Large intestine (tissue), 3 donors: ENCODE data around the gene PITX2. TPM values are rescaled to one million over a fixed set of nuclear protein-coding genes. Genes with fewer than 3 reads are reported as not detected.

ENCODE experiments used
- DNase-seq, 2 donors: peaks; one replicate each; pipeline versions ENCODE4 v3.0.0 to v3.0.0-alpha.2; 2013
- H3K27ac ChIP-seq: one replicate; pipeline ENCODE4 v1.5.1; 2013; ENCODE audit warnings: low read length
- H3K27me3 ChIP-seq: 2 replicates; pipeline ENCODE4 v1.6.1; 2013; ENCODE audit warnings: low read length; ENCODE audit not compliant: control insufficient read depth, insufficient read depth
- H3K36me3 ChIP-seq: 2 replicates; pipeline ENCODE4 v1.6.1; 2013; ENCODE audit warnings: low read length; ENCODE audit not compliant: control insufficient read depth, insufficient read depth
- H3K4me1 ChIP-seq: one replicate; pipeline ENCODE4 v1.6.1; 2013; ENCODE audit warnings: low read length; ENCODE audit not compliant: control insufficient read depth, insufficient read depth
- H3K4me3 ChIP-seq: one replicate; pipeline ENCODE4 v1.5.1; 2013; ENCODE audit warnings: low read length
- H3K9me3 ChIP-seq: one replicate; pipeline ENCODE4 v1.6.1; 2013; ENCODE audit warnings: mild to moderate bottlenecking, low read depth, low read length, moderate library complexity; ENCODE audit not compliant: control insufficient read depth
- WGBS: methylation state at CpG from one replicate; pipeline ENCODE4 v1.1.5; 2013; ENCODE audit warnings: low lambda C conversion rate; ENCODE audit not compliant: insufficient coverage; 5-methylcytosine and 5-hydroxymethylcytosine counted together
- polyA plus RNA-seq: library from polyadenylated mRNA; unstranded; fragments of 120-200 nt; gene quantifications from one replicate; pipeline ENCODE4 v1.2.1, GENCODE V29; 2013

Gene PITX2
- polyA plus RNA-seq, 1 donor: 25.4 TPM

DNA sequence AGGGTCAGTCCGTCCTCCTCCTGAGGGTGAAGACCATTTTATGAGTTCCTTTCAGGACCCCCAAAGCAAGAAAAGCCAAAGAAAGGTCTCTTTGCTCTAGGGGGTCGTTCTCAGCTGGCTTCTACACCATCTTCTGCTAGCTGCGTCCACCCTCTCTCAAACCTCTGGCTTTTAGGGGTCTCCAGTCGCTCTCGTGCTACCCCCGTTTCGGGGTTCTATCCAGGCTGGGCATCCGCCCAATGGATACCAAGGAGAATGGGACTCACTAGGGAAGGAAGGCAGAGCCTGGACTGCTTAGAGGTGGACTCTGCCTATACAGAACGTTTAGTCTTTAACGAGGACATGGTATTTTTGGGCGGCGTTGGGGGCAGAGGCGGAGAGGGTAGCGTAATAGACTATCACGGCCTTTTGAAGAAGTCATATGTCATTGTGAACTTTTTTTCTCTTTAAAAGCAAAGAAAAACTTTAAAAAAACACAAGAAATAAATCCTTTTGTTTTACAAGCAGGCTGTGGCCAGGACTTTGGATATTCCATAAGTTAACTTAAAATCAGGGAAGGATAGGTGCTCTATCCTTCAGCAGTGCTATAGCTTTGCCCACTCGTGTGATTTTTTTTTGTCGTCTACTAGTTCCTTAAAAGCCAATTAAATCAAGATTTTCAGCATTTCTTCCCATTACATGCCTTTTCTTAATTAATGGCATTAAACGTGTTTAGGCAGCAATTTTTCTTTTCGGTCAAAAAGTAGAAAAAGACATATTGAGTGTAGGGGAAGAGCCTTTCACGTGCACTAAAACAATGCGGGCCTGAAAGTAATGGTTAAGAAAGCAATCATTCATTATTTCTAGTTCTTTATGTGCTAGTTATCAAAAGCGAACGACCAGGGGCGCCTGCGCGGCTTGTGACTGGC, 7.2 kb upstream of the PITX2 start:
- H3K4me3 ChIP-seq: no peak overlapping the region

DNA sequence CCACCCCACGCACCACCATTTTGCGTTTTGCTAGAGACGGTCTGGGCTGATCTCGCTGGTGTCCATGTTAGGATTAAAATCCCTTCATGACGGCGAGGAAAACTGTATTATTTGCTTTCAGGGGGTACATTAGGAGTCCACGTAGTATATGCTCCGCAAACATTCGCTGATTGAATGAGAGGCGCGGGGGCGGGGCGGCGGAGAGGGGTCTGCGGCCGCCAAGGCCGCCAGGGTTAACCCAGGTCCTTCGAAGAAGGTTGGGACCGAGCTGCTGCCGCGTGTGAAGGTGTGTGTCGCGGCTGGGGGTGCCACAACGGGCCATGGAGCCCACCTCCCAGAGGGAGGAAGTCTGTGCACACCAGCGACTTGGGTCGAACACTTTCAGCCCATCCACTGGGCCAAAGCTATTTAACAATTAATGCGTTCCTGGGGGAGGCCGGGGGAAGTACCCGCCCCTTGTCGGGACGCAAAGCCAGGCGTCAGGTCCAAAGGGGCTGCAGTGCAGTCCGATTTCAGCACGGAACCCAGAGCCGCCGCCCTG, 6.4 kb upstream of the PITX2 start:
- WGBS: no CpG with 5 or more reads among the region's 36 CpGs

More for the DNA sequence above, 7.2 kb upstream of the PITX2 start:
- no peak for DNase-seq
- H3K27me3 ChIP-seq: peaks cover 99% of the 10 kb centered on the region
- H3K27ac ChIP-seq: no peak overlapping the region
- H3K4me1 ChIP-seq: peaks cover 15% of the 10 kb centered on the region
- H3K9me3 ChIP-seq: peaks cover 24% of the 10 kb centered on the region
- no peaks in the 10 kb centered on the region for H3K36me3 ChIP-seq
- WGBS: 50% methylated on average over 3 of the region's 26 CpGs

GRCh38 chr4:110628663-110629213, 5.9 kb upstream of the PITX2 start:
- H3K27me3 ChIP-seq: peaks cover 99% of the 10 kb centered on the region
- H3K4me3 ChIP-seq: no peak overlapping the region
- H3K36me3 ChIP-seq: no peaks in the 10 kb centered on the region
- DNase-seq: no peak
- 20% methylated on average over 2 of the region's 26 CpGs for WGBS
- H3K4me1 ChIP-seq: peaks cover 15% of the 10 kb centered on the region
- no peak overlapping the region for H3K27ac ChIP-seq
- peaks cover 19% of the 10 kb centered on the region for H3K9me3 ChIP-seq

More for the DNA sequence above, 6.4 kb upstream of the PITX2 start:
- H3K4me1 ChIP-seq: peaks cover 15% of the 10 kb centered on the region
- H3K36me3 ChIP-seq: no peaks in the 10 kb centered on the region
- H3K27ac ChIP-seq: no peak overlapping the region
- peaks cover 24% of the 10 kb centered on the region for H3K9me3 ChIP-seq
- no peak for DNase-seq
- H3K27me3 ChIP-seq: peaks cover 99% of the 10 kb centered on the region
- H3K4me3 ChIP-seq: no peak overlapping the region

DNA sequence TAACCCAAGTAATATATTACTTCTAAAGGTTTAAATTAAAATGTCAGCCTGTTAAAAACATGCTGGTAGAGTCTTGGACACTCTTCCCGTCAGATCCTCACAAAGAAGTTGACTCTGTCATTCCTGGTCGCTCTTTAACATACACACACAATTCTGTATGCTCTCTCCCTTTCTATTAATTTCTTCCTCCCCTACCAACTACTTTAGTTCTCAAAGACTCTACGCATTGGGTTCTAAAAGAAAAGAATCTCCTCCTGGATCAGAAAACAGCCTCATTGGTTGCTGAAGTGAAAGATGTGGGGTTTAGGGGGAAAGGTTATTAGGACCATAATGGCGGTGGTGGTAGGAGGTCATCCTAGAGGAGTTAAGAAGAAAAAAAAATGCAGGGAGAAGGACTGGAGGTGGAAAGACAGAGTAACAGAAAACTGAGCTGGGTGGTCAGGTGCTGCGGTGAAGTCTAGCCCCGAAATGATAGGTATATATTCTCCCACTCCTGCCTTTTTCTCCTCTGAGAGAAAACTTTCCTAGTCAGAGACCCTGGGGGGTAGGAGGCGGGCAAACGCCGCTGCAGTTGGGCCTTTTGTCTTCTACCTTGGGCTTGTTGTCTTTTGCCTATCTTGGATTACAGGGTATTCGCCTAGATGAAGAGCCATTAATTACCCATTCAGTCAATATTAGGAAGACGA, 5.2 kb upstream of the PITX2 start:
- Histone ChIP-seq H3K36me3 (no peaks in the 10 kb centered on the region), H3K9me3 (peaks cover 16% of the 10 kb centered on the region), H3K27me3 (peaks cover 99% of the 10 kb centered on the region), H3K27ac (no peak overlapping the region), H3K4me3 (no peak overlapping the region), H3K4me1 (peaks cover 15% of the 10 kb centered on the region)
- no CpG with 5 or more reads among the region's 11 CpGs for WGBS
- no peak for DNase-seq

DNA sequence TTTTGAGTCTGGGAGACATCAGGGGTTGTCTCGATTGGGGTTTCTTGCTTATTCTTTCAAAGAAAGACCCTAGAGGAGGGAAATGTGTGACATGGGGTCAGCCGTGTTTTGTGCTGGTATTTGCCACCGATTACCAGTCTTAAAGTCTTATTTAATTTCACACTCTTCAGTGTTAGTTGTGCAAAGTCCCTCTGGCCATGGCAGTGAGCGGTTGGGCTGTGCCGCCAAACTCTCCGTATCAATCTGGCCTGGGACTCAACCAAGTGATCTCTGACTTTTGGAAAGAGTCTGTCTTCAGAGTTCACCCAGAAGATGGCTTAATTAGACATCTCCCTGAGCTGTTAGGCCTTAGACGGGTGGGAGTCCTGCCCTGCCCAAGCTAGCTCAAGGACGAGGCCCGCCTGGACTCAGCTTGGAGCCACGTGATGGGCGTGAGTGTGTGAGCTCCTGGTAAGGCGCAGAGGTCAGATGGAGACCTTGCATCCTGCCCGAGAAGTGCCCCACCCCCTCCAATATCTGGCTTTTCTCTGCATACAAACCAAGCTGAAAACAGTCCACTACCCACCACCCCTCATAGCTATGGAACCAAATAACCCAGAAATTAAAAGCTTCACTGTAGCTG, 3.8 kb upstream of the PITX2 start:
- H3K27me3 ChIP-seq: peaks cover 99% of the 10 kb centered on the region
- no peak for DNase-seq
- H3K9me3 ChIP-seq: peaks cover 8% of the 10 kb centered on the region
- no peak overlapping the region for H3K27ac ChIP-seq
- H3K36me3 ChIP-seq: no peaks in the 10 kb centered on the region
- no peak overlapping the region for H3K4me3 ChIP-seq
- H3K4me1 ChIP-seq: peaks cover 11% of the 10 kb centered on the region
- WGBS: no CpG with 5 or more reads among the region's 13 CpGs

- H3K27ac ChIP-seq: no peak overlapping the region
- peaks cover 99% of the 10 kb centered on the region for H3K27me3 ChIP-seq
- H3K9me3 ChIP-seq: peaks cover 9% of the 10 kb centered on the region
- DNase-seq: no peak
- peaks cover 4% of the 10 kb centered on the region for H3K4me1 ChIP-seq
- no CpG with 5 or more reads among the region's 9 CpGs for WGBS
- H3K36me3 ChIP-seq: no peaks in the 10 kb centered on the region
- H3K4me3 ChIP-seq: no peak overlapping the region
Observed at GRCh38 chr4:110625576-110626257, 2.8 kb upstream of the PITX2 start.

- Histone ChIP-seq H3K36me3 (no peaks in the 10 kb centered on the region), H3K27me3 (peaks cover 98% of the 10 kb centered on the region), H3K4me3 (no peak overlapping the region), H3K9me3 (peaks cover 9% of the 10 kb centered on the region), H3K4me1 (peaks cover 2% of the 10 kb centered on the region), H3K27ac (no peak overlapping the region)
- no peak for DNase-seq
- whole genome bisulfite sequencing: 29% methylated on average over 4 of the region's 6 CpGs
Observed at GRCh38 chr4:110624904-110625494, 2.1 kb upstream of the PITX2 start.

GRCh38 chr4:110624398-110624780, 1.5 kb upstream of the PITX2 start:
- WGBS: 18% methylated on average over 1 of the region's 3 CpGs

GRCh38 chr4:110623718-110624397, 981 bp upstream of the PITX2 start:
- Histone ChIP-seq H3K27ac (no peak overlapping the region), H3K36me3 (no peaks in the 10 kb centered on the region), H3K27me3 (peaks cover 98% of the 10 kb centered on the region), H3K4me1 (no peaks in the 10 kb centered on the region), H3K4me3 (no peak overlapping the region), H3K9me3 (peaks cover 3% of the 10 kb centered on the region)
- 25% methylated on average over 7 of the region's 11 CpGs for WGBS
- DNase-seq: no peak

More at GRCh38 chr4:110624398-110624780, 1.5 kb upstream of the PITX2 start:
- Histone ChIP-seq H3K4me1 (peaks cover 2% of the 10 kb centered on the region), H3K36me3 (no peaks in the 10 kb centered on the region), H3K9me3 (peaks cover 6% of the 10 kb centered on the region), H3K27me3 (peaks cover 98% of the 10 kb centered on the region), H3K4me3 (no peak overlapping the region), H3K27ac (no peak overlapping the region)
- DNase-seq: no peak
